Erythroblast (primary cell): ENCODE results near the gene IGF2.

ENCODE experiments used
- GATA1 ChIP-seq: IDR thresholded peaks from 2 replicates; pipeline ENCODE4 v1.6.1; 2011; ENCODE audit warnings: low read depth, mild to moderate bottlenecking, control low read depth, low read length, moderate library complexity
- POLR2A ChIP-seq: IDR thresholded peaks from 2 replicates; pipeline ENCODE4 v1.6.1; 2011; ENCODE audit warnings: mild to moderate bottlenecking, low read length

- TF ChIP-seq POLR2A (no peak), GATA1 (no peak)
Measured at GRCh38 chr11:2126520-2127085, 12.6 kb downstream of the IGF2 start.
